Stomach (tissue), 9 donors: Measurements from ENCODE around the gene LNX1. TPM values are rescaled to one million over a fixed set of nuclear protein-coding genes. Genes with fewer than 3 reads are reported as not detected.

Experiments
- DNase-seq, 2 donors: peaks; one replicate each; pipeline versions ENCODE4 v3.0.0 to v3.0.0-alpha.2; 2013 to 2019
- H3K27ac ChIP-seq, 5 donors: fragments of 200-600 bp in 4 of 5; sonication (generic) in 4 of 5; one replicate each; pipeline ENCODE4 v1.5.1; 2013 to 2019; ENCODE audit warnings: mild to moderate bottlenecking in 1 of 5, moderate library complexity in 1 of 5
- H3K27me3 ChIP-seq, 3 donors: fragments of 200-600 bp; sonication (generic); one replicate each; pipeline ENCODE4 v1.5.1; 2017 to 2019; ENCODE audit warnings: mixed run types in 1 of 3
- H3K36me3 ChIP-seq, 4 donors: fragments of 200-600 bp; sonication (generic); 1 replicate in 3 of 4; 2 replicates in 1 of 4; pipeline ENCODE4 v1.5.1; 2016 to 2019
- H3K4me1 ChIP-seq, 4 donors: fragments of 200-600 bp; sonication (generic); one replicate each; pipeline ENCODE4 v1.5.1; 2016 to 2019
- H3K4me3 ChIP-seq, 4 donors: fragments of 200-600 bp; sonication (generic) in 3 of 4; one replicate each; pipeline ENCODE4 v1.5.1; 2016 to 2019; ENCODE audit warnings: mild to moderate bottlenecking in 1 of 4
- H3K9me3 ChIP-seq, 4 donors: fragments of 200-600 bp; sonication (generic); one replicate each; pipeline ENCODE4 v1.5.1; 2016 to 2019
- CTCF ChIP-seq, 7 experiments: fragments of 450-650 bp in 4 of 7; fragments of 200-600 bp in 3 of 7; sonication (generic) in 3 of 7; IDR thresholded peaks; one replicate each; pipeline ENCODE4 v1.5.1; 2016 to 2019; ENCODE audit warnings: antibody characterized with exemption in 7 of 7, control low read depth in 2 of 7, mild to moderate bottlenecking in 1 of 7
- EP300 ChIP-seq: sonication (generic); formaldehyde crosslinking; IDR thresholded peaks from one replicate; pipeline ENCODE4 v1.6.1; 2017; ENCODE audit warnings: antibody characterized with exemption
- POLR2A ChIP-seq, 4 donors: fragments of 450-650 bp; IDR thresholded peaks; one replicate each; pipeline ENCODE4 v1.6.1; 2016; ENCODE audit warnings: antibody characterized with exemption in 4 of 4, control low read depth in 2 of 4, mild to moderate bottlenecking in 1 of 4, moderate library complexity in 1 of 4
- POLR2AphosphoS5 ChIP-seq, 3 donors: sonication (generic); formaldehyde crosslinking; IDR thresholded peaks; one replicate each; pipeline ENCODE4 v1.6.1; 2016; ENCODE audit warnings: antibody characterized with exemption in 3 of 3
- WGBS, 5 donors: extraction: QIAGEN DNeasy Blood & Tissue Kit in 3 of 5; methylation state at CpG; one replicate each; pipeline versions ENCODE4 v1.1.5 to v1.1.7; 2013 to 2018; 5-methylcytosine and 5-hydroxymethylcytosine counted together
- intact Hi-C: fragments of 100-400 bp; cut with DNase I; formaldehyde crosslinking; loops from one replicate; pipeline ENCODE4 v1.15.1; 2023; ENCODE audit warnings: low total_unique reads
- polyA plus RNA-seq, 3 donors: library from polyadenylated mRNA; stranded (reverse); fragments of 200-250 nt; gene quantifications; one replicate each; pipeline ENCODE4 v1.2.3, GENCODE V29; 2013
- total RNA-seq, 5 donors: library from RNA; depleted of rRNA; stranded (reverse); fragments of >200 nt; gene quantifications; one replicate each; pipeline versions ENCODE4 v1.1.0 to v1.2.3, GENCODE V29; 2014 to 2016
- donor health status: healthy with polysubstance abuse.
- donor health status: Bipolar disorder and iron deficiency.
- donor health status: healthy.

Gene LNX1
- total and polyA plus RNA-seq, 8 donors = 5.4 to 30.9 (median 11.6) TPM

- WGBS, 5 donors = 90 to 100% (median 94%) methylated on average over 1 of the region's 1 CpG
- TF ChIP-seq EP300 (no peak), CTCF (IDR thresholded peaks at IDR 0.05) (no peak), POLR2A (IDR thresholded peaks at IDR 0.05) (no peak), POLR2AphosphoS5 (IDR thresholded peaks at IDR 0.05) (no peak)
These were observed 16.8 kb downstream of the LNX1 start for GRCh38 chr4:53574528-53574927.

GRCh38 chr4:53573696-53574095, 17.6 kb downstream of the LNX1 start:
- Histone ChIP-seq H3K27me3 (no peaks in the 10 kb centered on the region), H3K36me3 (peaks cover 0 to 9% (median 3%) of the 10 kb centered on the region in 4 donors), H3K4me1 (peaks cover 13 to 24% (median 21%) of the 10 kb centered on the region in 4 donors), H3K27ac (no peak overlapping the region), H3K9me3 (no peaks in the 10 kb centered on the region), H3K4me3 (no peak overlapping the region)
- WGBS, 5 donors = 65 to 78% (median 74%) methylated on average over 3 of the region's 3 CpGs
- DNase-seq = no peak
- TF ChIP-seq CTCF (IDR thresholded peaks at IDR 0.05) = no peak
- no peak for TF ChIP-seq POLR2AphosphoS5 (IDR thresholded peaks at IDR 0.05)
- no peak for TF ChIP-seq POLR2A (IDR thresholded peaks at IDR 0.05)
- no peak for TF ChIP-seq EP300
- intact Hi-C loops = no loop called here

More at GRCh38 chr4:53574528-53574927, 16.8 kb downstream of the LNX1 start:
- Histone ChIP-seq H3K27ac (no peak overlapping the region), H3K36me3 (peaks cover 0 to 9% (median 3%) of the 10 kb centered on the region in 4 donors), H3K9me3 (no peaks in the 10 kb centered on the region), H3K4me3 (no peak overlapping the region), H3K27me3 (no peaks in the 10 kb centered on the region), H3K4me1 (peaks cover 13 to 24% (median 21%) of the 10 kb centered on the region in 4 donors)
- no peak for DNase-seq
- intact Hi-C loops = no loop called here

GRCh38 chr4:53572600-53572994, 18.7 kb downstream of the LNX1 start:
- Histone ChIP-seq H3K4me1 (peaks cover 13 to 20% (median 18%) of the 10 kb centered on the region in 4 donors), H3K27me3 (no peaks in the 10 kb centered on the region), H3K36me3 (peaks cover 0 to 9% (median 3%) of the 10 kb centered on the region in 4 donors), H3K4me3 (no peak overlapping the region), H3K9me3 (no peaks in the 10 kb centered on the region), H3K27ac (no peak overlapping the region)
- no peak for DNase-seq
- WGBS, 5 donors = 77 to 84% (median 78%) methylated on average over 2 of the region's 2 CpGs
- intact Hi-C loops = no loop called here
- TF ChIP-seq POLR2A (IDR thresholded peaks at IDR 0.05) (no peak), EP300 (no peak), CTCF (IDR thresholded peaks at IDR 0.05) (no peak), POLR2AphosphoS5 (IDR thresholded peaks at IDR 0.05) (no peak)

GRCh38 chr4:53571936-53572599, 19.2 kb downstream of the LNX1 start:
- TF ChIP-seq POLR2A (IDR thresholded peaks at IDR 0.05) (no peak), CTCF (IDR thresholded peaks at IDR 0.05) (no peak), EP300 (no peak), POLR2AphosphoS5 (IDR thresholded peaks at IDR 0.05) (no peak)
- intact Hi-C loops = no loop called here

More at GRCh38 chr4:53571936-53572599, 19.2 kb downstream of the LNX1 start:
- WGBS, 5 donors = 74 to 86% (median 82%) methylated on average over 5 of the region's 5 CpGs
- Histone ChIP-seq H3K36me3 (peaks cover 0 to 9% (median 3%) of the 10 kb centered on the region in 4 donors), H3K27ac (no peak overlapping the region), H3K4me1 (peaks cover 11 to 14% (median 14%) of the 10 kb centered on the region in 4 donors), H3K27me3 (no peaks in the 10 kb centered on the region), H3K4me3 (no peak overlapping the region), H3K9me3 (no peaks in the 10 kb centered on the region)
- DNase-seq = no peak
